Measurements from ENCODE around the gene BTNL9.
A peak's percentile ranks its signal among the peaks of the same experiment; 100 is the strongest.

The BTNL9 gene

GRCh38 chr5:181042722-181043121 lies 2.7 kb downstream of the BTNL9 start:
- Histone ChIP-seq H4K20me1 (ENCODE audit: control insufficient read depth, insufficient read depth, low read depth, low read length) (no peaks in the 10 kb centered on the region), H3K27me3 (ENCODE audit: control insufficient read depth, low read length) (peaks cover 8% of the 10 kb centered on the region), H3K4me1 (ENCODE audit: control insufficient read depth, low read length) (peaks cover 40% of the 10 kb centered on the region), H3K4me3 (ENCODE audit: low read length) (no peak overlapping the region), H3K27ac (ENCODE audit: low read depth, low read length) (no peak overlapping the region), H3K79me2 (ENCODE audit: control insufficient read depth, low read length) (no peaks in the 10 kb centered on the region), H3F3A (ENCODE audit: control insufficient read depth, insufficient read depth) (peaks cover 8% of the 10 kb centered on the region; the same call in 1 of the 2 replicates), H3K9me3 (ENCODE audit: control insufficient read depth, insufficient read depth, low read length) (peaks cover 2% of the 10 kb centered on the region; the same call in 1 of the 2 replicates), H3K9me2 (replicated peaks; ENCODE audit: control insufficient read depth, low read length) (no peaks in the 10 kb centered on the region), H3K4me2 (ENCODE audit: low read length) (no peak overlapping the region), H3K36me3 (ENCODE audit: control insufficient read depth, low read length) (no peaks in the 10 kb centered on the region)
- TF ChIP-seq EZH2phosphoT487 (IDR thresholded peaks at IDR 0.05; ENCODE audit: borderline replicate concordance, low read length), result no peak
- TF ChIP-seq, protein P1, sequence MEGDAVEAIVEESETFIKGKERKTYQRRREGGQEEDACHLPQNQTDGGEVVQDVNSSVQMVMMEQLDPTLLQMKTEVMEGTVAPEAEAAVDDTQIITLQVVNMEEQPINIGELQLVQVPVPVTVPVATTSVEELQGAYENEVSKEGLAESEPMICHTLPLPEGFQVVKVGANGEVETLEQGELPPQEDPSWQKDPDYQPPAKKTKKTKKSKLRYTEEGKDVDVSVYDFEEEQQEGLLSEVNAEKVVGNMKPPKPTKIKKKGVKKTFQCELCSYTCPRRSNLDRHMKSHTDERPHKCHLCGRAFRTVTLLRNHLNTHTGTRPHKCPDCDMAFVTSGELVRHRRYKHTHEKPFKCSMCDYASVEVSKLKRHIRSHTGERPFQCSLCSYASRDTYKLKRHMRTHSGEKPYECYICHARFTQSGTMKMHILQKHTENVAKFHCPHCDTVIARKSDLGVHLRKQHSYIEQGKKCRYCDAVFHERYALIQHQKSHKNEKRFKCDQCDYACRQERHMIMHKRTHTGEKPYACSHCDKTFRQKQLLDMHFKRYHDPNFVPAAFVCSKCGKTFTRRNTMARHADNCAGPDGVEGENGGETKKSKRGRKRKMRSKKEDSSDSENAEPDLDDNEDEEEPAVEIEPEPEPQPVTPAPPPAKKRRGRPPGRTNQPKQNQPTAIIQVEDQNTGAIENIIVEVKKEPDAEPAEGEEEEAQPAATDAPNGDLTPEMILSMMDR (IDR thresholded peaks at IDR 0.05; ENCODE audit: low read depth, low read length, poor library complexity, severe bottlenecking), result no peak

GRCh38 chr5:181043285-181044092 lies 3.4 kb downstream of the BTNL9 start:
- Histone ChIP-seq H3K79me2 (ENCODE audit: control insufficient read depth, low read length) (no peaks in the 10 kb centered on the region), H3K4me2 (ENCODE audit: low read length) (peak overlapping the region; percentile 80; the same call in 1 of the 2 replicates), H3K9me3 (ENCODE audit: control insufficient read depth, insufficient read depth, low read length) (no peaks in the 10 kb centered on the region), H3F3A (ENCODE audit: control insufficient read depth, insufficient read depth) (peaks cover 8% of the 10 kb centered on the region; the same call in 1 of the 2 replicates), H3K4me3 (ENCODE audit: low read length) (no peak overlapping the region), H3K9me2 (replicated peaks; ENCODE audit: control insufficient read depth, low read length) (no peaks in the 10 kb centered on the region), H3K27me3 (ENCODE audit: control insufficient read depth, low read length) (peaks cover 8% of the 10 kb centered on the region), H3K27ac (ENCODE audit: low read depth, low read length) (peak overlapping the region; percentile 60; the same call in 1 of the 2 replicates), H3K36me3 (ENCODE audit: control insufficient read depth, low read length) (no peaks in the 10 kb centered on the region), H4K20me1 (ENCODE audit: control insufficient read depth, insufficient read depth, low read depth, low read length) (no peaks in the 10 kb centered on the region), H3K4me1 (ENCODE audit: control insufficient read depth, low read length) (peaks cover 48% of the 10 kb centered on the region)
- TF ChIP-seq EZH2phosphoT487 (IDR thresholded peaks at IDR 0.05; ENCODE audit: borderline replicate concordance, low read length), result no peak
- TF ChIP-seq, protein P1 (IDR thresholded peaks at IDR 0.05; ENCODE audit: low read depth, low read length, poor library complexity, severe bottlenecking), result peak; percentile 45

GRCh38 chr5:181044093-181044599 lies 4.1 kb downstream of the BTNL9 start:
- TF ChIP-seq, protein P1 (IDR thresholded peaks at IDR 0.05; ENCODE audit: low read depth, low read length, poor library complexity, severe bottlenecking), result no peak
- TF ChIP-seq EZH2phosphoT487 (IDR thresholded peaks at IDR 0.05; ENCODE audit: borderline replicate concordance, low read length), result no peak
- H4K20me1 ChIP-seq (ENCODE audit: control insufficient read depth, insufficient read depth, low read depth, low read length), result no peaks in the 10 kb centered on the region
- H3K9me2 ChIP-seq (replicated peaks; ENCODE audit: control insufficient read depth, low read length), result no peaks in the 10 kb centered on the region
- peak overlapping the region; percentile 60 for H3K27ac ChIP-seq (ENCODE audit: low read depth, low read length)
- H3K79me2 ChIP-seq (ENCODE audit: control insufficient read depth, low read length), result no peaks in the 10 kb centered on the region
- H3F3A ChIP-seq (ENCODE audit: control insufficient read depth, insufficient read depth), result peaks cover 8% of the 10 kb centered on the region; the same call in 1 of the 2 replicates
- no peaks in the 10 kb centered on the region for H3K9me3 ChIP-seq (ENCODE audit: control insufficient read depth, insufficient read depth, low read length)
- no peaks in the 10 kb centered on the region for H3K36me3 ChIP-seq (ENCODE audit: control insufficient read depth, low read length)
- H3K27me3 ChIP-seq (ENCODE audit: control insufficient read depth, low read length), result peaks cover 8% of the 10 kb centered on the region
- peak overlapping the region; percentile 80 for H3K4me2 ChIP-seq (ENCODE audit: low read length)
- H3K4me1 ChIP-seq (ENCODE audit: control insufficient read depth, low read length), result peaks cover 52% of the 10 kb centered on the region
- peak overlapping the region; percentile 60 for H3K4me3 ChIP-seq (ENCODE audit: low read length)

Measured in DOHH2 (cell line).